Measurements from ENCODE around the gene RTN4R. TPM values are rescaled to one million over a fixed set of nuclear protein-coding genes. Genes with fewer than 3 reads are reported as not detected.
"Not testable (repeated sequence)": the region's sequence is repeated elsewhere in the genome, so short reads cannot be mapped to it uniquely, and the experiment has no call there.

The RTN4R gene
- total RNA-seq, 1 experiment from 2014 or later, result 7.2 TPM

- DNase-seq (ENCODE audit: low read depth, low spot score); in situ Hi-C loops (cut with HindIII; ENCODE audit: low pct_unique_long_range_greater_than_20kb, low sequenced_read_pairs): not testable (repeated sequence)
These were observed 2.1 kb downstream of the RTN4R start for GRCh38 chr22:20265772-20266666.

DNA sequence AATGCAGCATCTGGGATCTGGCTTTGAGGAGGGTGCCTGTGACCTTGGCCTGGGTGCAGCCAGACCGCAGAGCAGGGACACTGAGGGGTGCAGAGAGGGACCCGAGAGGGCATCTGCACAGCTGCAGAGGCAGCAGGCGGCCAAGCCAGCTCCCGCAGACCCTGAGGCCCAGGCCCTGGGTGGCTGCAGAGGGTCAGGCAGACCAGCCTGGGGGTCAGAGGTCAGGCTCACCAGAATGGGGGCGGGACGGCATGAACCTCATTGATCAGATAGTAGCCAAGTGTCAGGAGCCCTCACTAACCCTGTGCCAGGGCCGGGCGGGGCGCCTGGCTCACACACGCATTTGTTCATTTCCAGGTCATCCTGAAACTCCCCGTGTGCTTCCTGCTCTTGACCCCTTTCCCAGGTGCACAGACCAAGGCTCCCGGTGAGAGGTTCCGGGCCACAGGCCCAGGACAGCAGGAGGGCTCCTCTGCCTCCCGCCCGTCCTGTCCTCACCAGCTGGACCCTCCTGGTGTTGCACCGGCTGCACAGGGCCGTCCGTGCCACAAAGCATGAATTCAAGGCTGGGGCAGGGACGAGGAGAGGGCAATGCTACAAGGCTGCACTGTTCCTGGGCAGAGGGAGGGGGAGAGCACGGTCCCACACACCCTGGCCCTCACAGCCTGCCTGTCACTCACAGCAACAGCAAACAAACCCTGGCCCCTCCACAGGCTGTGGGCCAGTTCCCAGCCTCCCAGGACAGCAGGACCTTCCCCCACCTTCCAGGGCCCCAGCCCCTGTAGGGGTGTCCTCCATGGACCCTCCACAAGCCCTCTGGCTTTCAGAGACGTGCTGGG, 3.3 kb downstream of the RTN4R start:
- in situ Hi-C loops (cut with HindIII; ENCODE audit: low pct_unique_long_range_greater_than_20kb, low sequenced_read_pairs), result no loop called here
- peak; percentile 17 for DNase-seq (ENCODE audit: low read depth, low spot score)

DNA sequence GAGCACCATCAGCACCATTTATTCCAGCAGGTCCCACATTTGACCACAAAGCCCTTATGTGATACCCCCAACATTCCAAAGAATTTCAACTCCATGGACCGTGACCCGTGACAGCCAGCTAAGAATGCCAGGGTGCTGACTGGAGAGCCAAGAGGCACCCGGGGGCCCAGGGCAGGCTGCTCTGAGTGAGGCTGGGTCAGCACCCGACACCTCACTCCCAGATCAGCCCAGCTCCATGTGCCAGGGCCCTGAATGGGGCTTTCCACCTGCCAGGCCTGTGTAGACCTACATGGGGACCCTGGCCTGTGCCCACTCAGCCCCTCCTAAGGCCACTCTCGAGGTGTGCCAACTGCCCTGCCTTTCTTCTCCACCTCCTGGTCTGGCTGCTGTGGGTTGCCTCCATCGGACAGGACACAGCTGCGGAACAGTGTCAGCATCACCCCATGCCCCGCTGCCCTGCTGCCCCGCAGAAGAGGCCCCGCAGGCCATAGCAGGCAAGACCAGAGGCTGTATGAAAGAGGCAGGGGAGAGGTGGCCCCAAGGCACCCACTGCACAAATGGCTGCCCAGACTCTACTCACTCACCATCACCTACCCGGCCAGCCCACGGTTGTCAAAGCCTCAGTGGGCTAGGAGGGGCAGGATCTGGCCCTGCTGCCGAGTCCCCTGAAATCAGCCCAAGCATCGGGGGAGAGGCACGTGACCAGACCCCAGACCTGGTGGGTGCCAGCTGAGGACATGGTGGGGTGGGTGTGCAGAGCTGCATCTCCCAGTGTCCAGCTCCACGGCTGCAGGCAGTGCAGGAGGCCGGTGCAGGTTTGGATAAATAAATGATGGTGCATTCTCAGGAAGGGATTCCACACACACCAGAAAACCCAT, 4.5 kb downstream of the RTN4R start:
- DNase-seq (ENCODE audit: low read depth, low spot score); in situ Hi-C loops (cut with HindIII; ENCODE audit: low pct_unique_long_range_greater_than_20kb, low sequenced_read_pairs): not testable (repeated sequence)

- in situ Hi-C loops (cut with HindIII; ENCODE audit: low pct_unique_long_range_greater_than_20kb, low sequenced_read_pairs), result no loop called here
- no peak for DNase-seq (ENCODE audit: low read depth, low spot score)
These were observed 5.5 kb downstream of the RTN4R start for GRCh38 chr22:20262582-20263147.

DNA sequence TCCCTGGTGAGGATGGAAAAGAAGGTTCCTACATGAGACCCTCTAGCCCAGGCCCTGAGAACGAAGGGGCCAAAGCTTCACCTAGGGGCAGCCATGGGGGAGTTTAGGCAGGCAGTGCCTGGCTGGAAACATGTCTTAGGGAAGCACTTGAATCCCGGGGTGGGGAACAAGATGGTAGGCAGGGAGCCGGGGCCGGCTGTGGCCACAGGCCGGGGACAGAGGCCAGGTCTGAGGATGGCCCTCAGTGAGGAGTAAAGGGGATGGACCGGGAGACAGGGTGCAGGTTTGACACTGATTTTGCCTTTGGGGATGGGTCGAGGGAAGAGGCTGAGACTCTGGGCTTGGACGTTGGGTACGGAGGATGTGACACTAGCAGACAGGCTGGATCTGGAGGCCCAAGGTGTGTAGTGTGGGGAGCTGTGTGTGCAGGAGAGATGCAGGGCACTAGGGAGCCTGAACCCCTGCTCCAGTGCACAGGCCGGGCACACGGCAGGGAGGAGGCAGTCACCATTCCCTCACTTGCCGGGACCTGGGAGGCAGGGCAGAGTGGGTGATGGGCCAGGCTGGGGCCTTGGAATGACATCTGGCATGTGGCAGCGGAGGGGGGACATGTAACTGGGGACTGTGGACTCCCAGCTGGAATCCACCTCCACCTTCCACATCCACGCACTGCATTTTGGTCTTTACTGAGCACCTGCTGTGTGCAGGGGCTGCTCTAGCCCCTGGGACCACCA, 6.1 kb downstream of the RTN4R start:
- in situ Hi-C loops (cut with HindIII; ENCODE audit: low pct_unique_long_range_greater_than_20kb, low sequenced_read_pairs), result no loop called here
- DNase-seq (ENCODE audit: low read depth, low spot score), result no peak

GRCh38 chr22:20260071-20260765, 7.9 kb downstream of the RTN4R start:
- in situ Hi-C loops (cut with HindIII; ENCODE audit: low pct_unique_long_range_greater_than_20kb, low sequenced_read_pairs), result no loop called here
- no peak for DNase-seq (ENCODE audit: low read depth, low spot score)

DNA sequence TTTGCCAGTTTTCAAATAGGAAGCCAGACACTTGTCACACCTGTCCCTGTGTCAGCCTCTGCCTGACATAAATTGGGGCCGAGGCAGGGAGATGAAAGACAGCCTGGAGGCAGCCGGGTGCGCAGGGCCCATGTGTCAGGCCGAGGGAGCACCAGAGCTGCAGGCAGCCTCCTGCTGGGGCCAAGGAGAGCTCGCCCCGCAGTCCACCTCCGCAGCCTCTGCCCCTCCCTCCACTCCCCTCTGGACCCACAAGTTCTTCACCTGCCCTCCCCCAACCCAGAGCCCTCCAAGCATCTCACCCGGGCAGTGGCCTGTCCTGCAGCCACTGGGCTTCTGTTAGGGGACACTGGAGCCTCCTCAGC, 8.8 kb downstream of the RTN4R start:
- DNase-seq (ENCODE audit: low read depth, low spot score), result no peak
- in situ Hi-C loops (cut with HindIII; ENCODE audit: low pct_unique_long_range_greater_than_20kb, low sequenced_read_pairs), result no loop called here

GRCh38 chr22:20258584-20259326, 9.4 kb downstream of the RTN4R start:
- DNase-seq (ENCODE audit: low read depth, low spot score), result peak; percentile 47
- in situ Hi-C loops (cut with HindIII; ENCODE audit: low pct_unique_long_range_greater_than_20kb, low sequenced_read_pairs), result no loop called here

DNA sequence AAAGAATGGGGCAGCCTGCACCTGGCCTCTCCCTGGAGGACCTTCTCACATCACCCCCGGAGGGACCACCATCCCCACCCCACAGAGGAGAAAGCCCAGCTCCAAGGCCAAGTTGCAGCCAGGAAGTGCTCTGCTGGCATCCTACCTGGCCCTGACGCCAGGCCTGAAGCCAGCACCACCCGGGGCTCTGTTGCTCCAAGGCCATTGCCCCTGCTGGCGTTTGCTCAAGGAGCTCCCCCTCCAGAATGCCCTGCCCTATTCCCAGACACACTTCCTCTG, 10.2 kb downstream of the RTN4R start:
- in situ Hi-C loops (cut with HindIII; ENCODE audit: low pct_unique_long_range_greater_than_20kb, low sequenced_read_pairs), result no loop called here
- DNase-seq (ENCODE audit: low read depth, low spot score), result no peak

- in situ Hi-C loops (cut with HindIII; ENCODE audit: low pct_unique_long_range_greater_than_20kb, low sequenced_read_pairs), result no loop called here
- DNase-seq (ENCODE audit: low read depth, low spot score), result no peak
These were observed 10.7 kb downstream of the RTN4R start for GRCh38 chr22:20257212-20258020.

GRCh38 chr22:20256551-20257211, 11.4 kb downstream of the RTN4R start:
- DNase-seq (ENCODE audit: low read depth, low spot score), result no peak
- in situ Hi-C loops (cut with HindIII; ENCODE audit: low pct_unique_long_range_greater_than_20kb, low sequenced_read_pairs), result no loop called here

DNA sequence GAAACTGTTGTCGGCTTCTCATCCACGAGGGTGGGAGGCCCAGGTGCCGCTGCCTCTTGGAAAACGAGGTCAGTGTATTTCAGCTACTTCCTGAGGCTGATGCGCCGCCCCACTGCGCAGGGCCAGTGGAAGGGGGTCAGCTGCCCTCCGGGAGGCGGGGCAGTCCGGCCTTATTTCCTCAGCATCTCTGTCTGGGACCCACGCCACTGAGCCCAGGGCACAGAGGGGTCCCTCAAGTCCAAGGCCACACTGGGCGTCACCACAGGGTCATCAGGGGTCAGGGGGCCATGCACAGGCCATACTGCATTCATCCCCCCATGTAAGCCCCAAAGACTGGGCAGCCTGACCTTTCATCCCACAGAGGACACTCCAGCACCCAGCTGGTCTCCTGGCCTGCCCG, 12.1 kb downstream of the RTN4R start:
- no peak for DNase-seq (ENCODE audit: low read depth, low spot score)
- in situ Hi-C loops (cut with HindIII; ENCODE audit: low pct_unique_long_range_greater_than_20kb, low sequenced_read_pairs), result no loop called here

DNA sequence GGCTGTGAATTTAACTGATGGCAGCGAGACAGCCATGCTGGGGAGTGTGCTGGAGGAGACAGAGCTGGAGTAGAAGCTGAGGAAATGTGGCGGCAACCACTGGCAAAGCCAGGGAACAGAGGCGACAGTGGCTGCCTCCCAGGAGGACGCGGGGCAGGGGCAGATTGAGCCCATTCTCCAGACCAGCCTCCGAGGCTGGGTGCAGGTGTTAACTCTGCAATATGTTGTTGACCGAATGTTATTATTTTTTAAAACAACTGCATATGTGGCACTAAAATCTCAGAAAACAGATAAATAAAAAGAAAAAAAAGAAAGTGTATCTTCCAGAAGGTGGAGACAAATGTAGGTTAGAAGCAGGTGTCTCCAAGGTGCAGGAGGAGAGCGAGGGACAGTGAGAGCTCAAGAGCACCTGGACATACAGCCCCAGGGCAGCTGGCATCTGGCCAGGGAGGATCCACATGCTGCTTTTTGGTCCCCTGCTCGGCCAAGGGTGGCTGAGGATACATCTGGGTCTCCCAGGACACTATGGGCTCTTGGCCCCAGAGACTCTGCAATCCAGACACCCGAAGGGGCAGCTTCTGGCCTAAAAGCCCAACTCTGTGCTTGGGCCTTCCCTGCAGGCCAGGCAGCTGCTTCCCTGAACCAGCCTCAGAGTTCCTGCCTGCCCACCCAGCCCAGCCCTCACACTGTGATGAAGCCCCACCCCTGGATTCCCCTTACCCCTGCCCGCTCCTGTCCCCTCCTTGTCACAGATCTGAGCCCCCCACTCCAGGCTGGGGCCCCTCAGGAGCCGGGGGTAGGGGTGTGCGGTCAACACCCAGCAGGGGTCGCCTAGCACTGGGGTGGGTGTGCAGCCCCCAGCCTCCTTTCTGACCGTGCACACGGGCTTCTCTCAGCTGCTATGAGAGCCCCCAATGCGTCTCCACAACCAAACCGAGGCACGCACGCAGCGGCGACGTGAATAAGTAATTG, 12.9 kb downstream of the RTN4R start:
- DNase-seq (ENCODE audit: low read depth, low spot score), result no peak
- in situ Hi-C loops (cut with HindIII; ENCODE audit: low pct_unique_long_range_greater_than_20kb, low sequenced_read_pairs), result no loop called here

- no peak for DNase-seq (ENCODE audit: low read depth, low spot score)
- in situ Hi-C loops (cut with HindIII; ENCODE audit: low pct_unique_long_range_greater_than_20kb, low sequenced_read_pairs), result no loop called here
These were observed 15.0 kb downstream of the RTN4R start for GRCh38 chr22:20253161-20253560.
